ENCODE measurements around the gene ROCK2. TPM values are rescaled to one million over a fixed set of nuclear protein-coding genes. Genes with fewer than 3 reads are reported as not detected.

The ROCK2 gene
- total and polyA plus RNA-seq, 9 of the 15 experiments (the other 6 are each of a cell fraction or from before 2014, with no cell fraction given): 4.9 to 30.6 (median 14.3) TPM

GRCh38 chr2:11187083-11187619 is 157.3 kb downstream of the ROCK2 start (continued):
- no peak for TF ChIP-seq E4F1 (CRISPR knock-in tag; IDR thresholded peaks at IDR 0.05; ENCODE audit: borderline replicate concordance)
- TF ChIP-seq E2F1 (CRISPR knock-in tag; IDR thresholded peaks at IDR 0.05): no peak
- TF ChIP-seq ZNF584 (CRISPR knock-in tag; IDR thresholded peaks at IDR 0.05; ENCODE audit: low read depth): peak; percentile 90
- no peak for TF ChIP-seq ESRRB (CRISPR knock-in tag; IDR thresholded peaks at IDR 0.05; ENCODE audit: borderline replicate concordance)
- no peak for TF ChIP-seq CBFA2T3 (IDR thresholded peaks at IDR 0.05)
- no peak for TF ChIP-seq ATF2 (CRISPR knock-in tag; IDR thresholded peaks at IDR 0.05)
- TF ChIP-seq HNRNPH1 (optimal IDR thresholded peaks at IDR 0.05; ENCODE audit: low read depth, low read length): no peak
- TF ChIP-seq ZNF121 (CRISPR knock-in tag; conservative IDR thresholded peaks at IDR 0.05): peak; percentile 91
- TF ChIP-seq PHF21A (IDR thresholded peaks at IDR 0.05; ENCODE audit: borderline replicate concordance, low read depth): no peak
- no peak for TF ChIP-seq RAD51 (IDR thresholded peaks at IDR 0.05; ENCODE audit: borderline replicate concordance, low read depth)
- peak; percentile 24; the same call in 1 of the 2 replicates for TF ChIP-seq ZSCAN32 (CRISPR knock-in tag; IDR thresholded peaks at IDR 0.05)
- no peak for TF ChIP-seq BHLHE40 (IDR thresholded peaks at IDR 0.05; ENCODE audit: low read length)
- no peak for TF ChIP-seq FIP1L1 (IDR thresholded peaks at IDR 0.05; ENCODE audit: low read depth, low read length, poor library complexity, severe bottlenecking)
- TF ChIP-seq ADNP (tag; IDR thresholded peaks at IDR 0.05): no peak
- no peak for TF ChIP-seq FOXJ3 (CRISPR knock-in tag; IDR thresholded peaks at IDR 0.05)
- TF ChIP-seq DMBX1 (CRISPR knock-in tag; IDR thresholded peaks at IDR 0.05; ENCODE audit: borderline replicate concordance): peak; percentile 84; the same call in 1 of the 2 replicates
- TF ChIP-seq PKNOX1 (IDR thresholded peaks at IDR 0.05): no peak
- TF ChIP-seq SMARCA4 (IDR thresholded peaks at IDR 0.05): peak; percentile 86
- no peak for TF ChIP-seq THRAP3 (IDR thresholded peaks at IDR 0.05; ENCODE audit: borderline replicate concordance)
- TF ChIP-seq ETV5 (CRISPR knock-in tag; IDR thresholded peaks at IDR 0.05; ENCODE audit: low read depth): no peak
- TF ChIP-seq JUNB (CRISPR knock-in tag; conservative IDR thresholded peaks at IDR 0.05): 0 out of 2 replicates have a peak, but pooled peaks have one; percentile 44
- peak; percentile 77; the same call in 1 of the 2 replicates for TF ChIP-seq GTF2E2 (tag; IDR thresholded peaks at IDR 0.05)
- TF ChIP-seq LEF1 (IDR thresholded peaks at IDR 0.05): peak; percentile 23; the same call in 1 of the 2 replicates
- no peak for TF ChIP-seq MAX (CRISPR knock-in tag; IDR thresholded peaks at IDR 0.05)
- no peak for TF ChIP-seq MIER1 (IDR thresholded peaks at IDR 0.05; ENCODE audit: low read depth)
